ENCODE data around the gene ABCA9.
"Not testable (repeated sequence)": the region's sequence is repeated elsewhere in the genome, so short reads cannot be mapped to it uniquely, and the experiment has no call there.

DNA sequence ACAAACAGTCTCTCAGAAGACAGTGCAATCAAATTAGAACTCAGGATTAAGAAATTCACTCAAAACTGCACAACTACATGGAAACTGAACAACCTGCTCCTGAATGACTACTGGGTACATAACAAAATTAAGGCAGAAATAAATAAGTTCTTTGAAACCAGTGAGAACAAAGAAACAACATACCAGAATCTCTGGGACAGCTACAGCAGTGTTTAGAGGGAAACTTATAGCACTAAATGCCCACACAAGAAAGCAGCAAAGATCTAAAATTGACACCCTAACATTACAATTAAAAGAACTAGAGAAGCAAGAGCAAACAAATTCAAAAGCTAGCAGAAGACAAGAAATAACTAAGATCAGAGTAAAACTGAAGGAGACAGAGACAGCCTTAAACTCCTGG, 12.7 kb upstream of the ABCA9 start:
- TF ChIP-seq EZH2 (IDR thresholded peaks at IDR 0.05); FOXP2 (optimal IDR thresholded peaks at IDR 0.05; ENCODE audit: control extremely low read depth, extremely low read length, insufficient read depth); POLR2AphosphoS5 (IDR thresholded peaks at IDR 0.05; ENCODE audit: borderline replicate concordance, low read depth, low read length): not testable (repeated sequence)

Data from SK-N-MC (cell line).